Lung (tissue), 12 donors: ENCODE measurements around the gene RSPO4. TPM values are rescaled to one million over a fixed set of nuclear protein-coding genes. Genes with fewer than 3 reads are reported as not detected.

Source experiments
- ATAC-seq: fragments of 200-7000 bp; cut with Tn5 transposase; one replicate; pipeline ENCODE4 v1.9.1; 2020; ENCODE audit warnings: moderate number of reproducible peaks; ENCODE audit not compliant: insufficient read depth, low FRiP score
- DNase-seq, 3 donors: peaks; one replicate each; pipeline ENCODE4 v3.0.0-alpha.2; 2013 to 2017
- H3K27ac ChIP-seq, 2 donors: one replicate each; pipeline ENCODE4 v1.5.1; 2013; ENCODE audit warnings: mild to moderate bottlenecking in 2 of 2, moderate library complexity in 2 of 2, control low read depth in 1 of 2, inconsistent platforms in 1 of 2, low read depth in 1 of 2, low read length in 1 of 2
- H3K27me3 ChIP-seq, 3 donors: one replicate each; pipeline ENCODE4 v1.5.1; 2013; ENCODE audit warnings: low read length in 2 of 3; ENCODE audit not compliant: control insufficient read depth in 3 of 3, insufficient read depth in 3 of 3
- H3K36me3 ChIP-seq, 4 donors: one replicate each; pipeline ENCODE4 v1.5.1; 2013; ENCODE audit warnings: low read length in 4 of 4, mild to moderate bottlenecking in 1 of 4, moderate library complexity in 1 of 4; ENCODE audit not compliant: control insufficient read depth in 4 of 4, insufficient read depth in 4 of 4
- H3K4me1 ChIP-seq, 5 donors: one replicate each; pipeline ENCODE4 v1.5.1; 2013; ENCODE audit warnings: low read length in 5 of 5, mild to moderate bottlenecking in 2 of 5, moderate library complexity in 1 of 5; ENCODE audit not compliant: control insufficient read depth in 5 of 5, insufficient read depth in 5 of 5
- H3K4me3 ChIP-seq: one replicate; pipeline ENCODE4 v1.5.1; 2013; ENCODE audit warnings: mild to moderate bottlenecking, control low read depth, moderate library complexity
- H3K9ac ChIP-seq, 2 donors: one replicate each; pipeline ENCODE4 v1.5.1; 2013; ENCODE audit warnings: low read length in 2 of 2, control low read depth in 1 of 2; ENCODE audit not compliant: insufficient read depth in 1 of 2
- H3K9me3 ChIP-seq, 4 donors: one replicate each; pipeline ENCODE4 v1.5.1; 2013; ENCODE audit warnings: low read length in 3 of 4, mild to moderate bottlenecking in 1 of 4, moderate library complexity in 1 of 4; ENCODE audit not compliant: control insufficient read depth in 4 of 4, insufficient read depth in 3 of 4
- CTCF ChIP-seq: IDR thresholded peaks from 2 replicates; pipeline ENCODE4 v1.5.1; 2012; ENCODE audit warnings: mild to moderate bottlenecking; ENCODE audit errors: control extremely low read depth, extremely low read depth
- WGBS, 2 donors: extraction: QIAGEN DNeasy Blood & Tissue Kit; methylation state at CpG; one replicate each; pipeline ENCODE4 v1.1.7; 2013; 5-methylcytosine and 5-hydroxymethylcytosine counted together
- polyA plus RNA-seq, 2 donors: library from polyadenylated mRNA; stranded (reverse); fragments of 200-250 nt; gene quantifications; one replicate each; pipeline ENCODE4 v1.2.1, GENCODE V29; 2013
- total RNA-seq, 2 donors: library from RNA; depleted of rRNA in 1 of 2; stranded (reverse); fragments of >200 nt in 1 of 2; gene quantifications; one replicate each; pipeline ENCODE4 v1.2.1, GENCODE V29; 2014 to 2021
- donor health status: control.
- donor health status: control.
- donor health status: Bipolar disorder and iron deficiency.
- donor health status: healthy.
- donor health status: DM: yes; HTN: yes; CAD: no.

The RSPO4 gene
- total and polyA plus RNA-seq, 4 donors: 1.00 to 7.4 (median 2.5) TPM

- no peaks in the 10 kb centered on the region for H3K4me1 ChIP-seq
- ATAC-seq: no peak
- H3K4me3 ChIP-seq: no peak overlapping the region
- WGBS, 2 donors: 90% methylated on average over 13 of the region's 13 CpGs
- H3K9ac ChIP-seq: no peak overlapping the region
- DNase-seq: no peak
- peaks cover 0 to 1% (median 0%) of the 10 kb centered on the region in 4 donors for H3K9me3 ChIP-seq
- no peak for TF ChIP-seq CTCF
- peaks cover 0 to 3% (median 2%) of the 10 kb centered on the region in 3 donors for H3K27me3 ChIP-seq
- no peaks in the 10 kb centered on the region for H3K36me3 ChIP-seq
- H3K27ac ChIP-seq: no peak overlapping the region
Measured at GRCh38 chr20:945841-946240, 56.3 kb downstream of the RSPO4 start.

GRCh38 chr20:944774-945410 lies 57.2 kb downstream of the RSPO4 start:
- Histone ChIP-seq H3K4me1 (no peaks in the 10 kb centered on the region), H3K27me3 (peaks cover 0 to 3% (median 0%) of the 10 kb centered on the region in 3 donors), H3K27ac (no peak overlapping the region), H3K9ac (no peak overlapping the region), H3K36me3 (no peaks in the 10 kb centered on the region), H3K4me3 (no peak overlapping the region), H3K9me3 (peaks cover 0 to 3% (median 0%) of the 10 kb centered on the region in 4 donors)
- ATAC-seq (no peak), DNase-seq (no peak)
- WGBS, 2 donors: 61 to 71% methylated on average over 13 of the region's 13 CpGs
- TF ChIP-seq CTCF: no peak

- Histone ChIP-seq H3K27me3 (peaks cover 0 to 3% (median 0%) of the 10 kb centered on the region in 3 donors), H3K36me3 (no peaks in the 10 kb centered on the region), H3K27ac (no peak overlapping the region), H3K9me3 (peaks cover 0 to 3% (median 0%) of the 10 kb centered on the region in 4 donors), H3K4me3 (no peak overlapping the region), H3K9ac (no peak overlapping the region), H3K4me1 (no peaks in the 10 kb centered on the region)
- 86 to 88% methylated on average over 9 of the region's 9 CpGs for WGBS, 2 donors
- ATAC-seq: no peak
- no peak for DNase-seq
- no peak for TF ChIP-seq CTCF
Measured at GRCh38 chr20:944148-944547, 58.0 kb downstream of the RSPO4 start.

GRCh38 chr20:942611-943010 lies 59.5 kb downstream of the RSPO4 start:
- Histone ChIP-seq H3K4me1 (no peaks in the 10 kb centered on the region), H3K9ac (no peak overlapping the region), H3K27me3 (peaks cover 0 to 3% (median 0%) of the 10 kb centered on the region in 3 donors), H3K27ac (no peak overlapping the region), H3K9me3 (peaks cover 0 to 4% (median 0%) of the 10 kb centered on the region in 4 donors), H3K36me3 (no peaks in the 10 kb centered on the region), H3K4me3 (no peak overlapping the region)
- 81 to 86% methylated on average over 7 of the region's 7 CpGs for WGBS, 2 donors
- ATAC-seq: no peak
- no peak for DNase-seq
- TF ChIP-seq CTCF: no peak
